CD4-positive, alpha-beta T cell (primary cell): Measurements from ENCODE around the gene RMRP. TPM values are rescaled to one million over a fixed set of nuclear protein-coding genes. Genes with fewer than 3 reads are reported as not detected.

Source experiments
- ATAC-seq: fragments of 200-7000 bp; cut with Tn5 transposase; one replicate; pipeline ENCODE4 v1.10.0; 2022; ENCODE audit warnings: mild to moderate bottlenecking; ENCODE audit not compliant: poor library complexity
- CTCF ChIA-PET: fragments of 350-600 bp; sonication (Branson Sonifier 250); formaldehyde crosslinking; loops from one replicate; lab custom pipeline; 2021; ENCODE audit warnings: antibody characterized with exemption, inconsistent platforms; lab: Charles Lee
- POLR2A ChIA-PET: fragments of 350-600 bp; sonication (Branson Sonifier 250); formaldehyde crosslinking; loops from one replicate; lab custom pipeline; 2021; ENCODE audit warnings: antibody characterized with exemption, inconsistent platforms; lab: Charles Lee
- DNase-seq, 14 experiments: peaks; one replicate each; pipeline ENCODE4 v3.0.0-alpha.2; 2013 to 2020; ENCODE audit warnings: mixed read lengths in 2 of 14
- H3K27ac ChIP-seq, 2 donors: one replicate each; pipeline versions ENCODE4 v1.5.1 to v1.7.0; 2013; ENCODE audit warnings: low read length in 2 of 2, low read depth in 1 of 2, mild to moderate bottlenecking in 1 of 2
- H3K27me3 ChIP-seq, 2 experiments: 1 replicate in 1 of 2; 2 replicates in 1 of 2; pipeline versions ENCODE4 v1.6.1 to v1.7.0; 2013; ENCODE audit warnings: low read length in 2 of 2, control low read depth in 1 of 2, mild to moderate bottlenecking in 1 of 2, moderate library complexity in 1 of 2; ENCODE audit not compliant: insufficient read depth in 2 of 2, control insufficient read depth in 1 of 2
- H3K36me3 ChIP-seq: one replicate; pipeline ENCODE4 v1.6.1; 2013; ENCODE audit warnings: low read length, control low read depth; ENCODE audit not compliant: insufficient read depth
- H3K4me1 ChIP-seq: one replicate; pipeline ENCODE4 v1.6.1; 2013; ENCODE audit warnings: low read length, control low read depth; ENCODE audit not compliant: insufficient read depth
- H3K4me3 ChIP-seq: one replicate; pipeline ENCODE4 v1.5.1; 2013; ENCODE audit warnings: mild to moderate bottlenecking, low read length, moderate library complexity
- H3K9me3 ChIP-seq, 2 experiments: 1 replicate in 1 of 2; 2 replicates in 1 of 2; pipeline versions ENCODE4 v1.6.1 to v1.7.0; 2013; ENCODE audit warnings: low read length in 2 of 2, mild to moderate bottlenecking in 2 of 2, control low read depth in 1 of 2, moderate library complexity in 1 of 2; ENCODE audit not compliant: control insufficient read depth in 1 of 2, insufficient read depth in 1 of 2
- H3K27ac Mint-ChIP-seq: one replicate; pipeline ENCODE4 v1.8.0; 2020; ENCODE audit warnings: mixed read lengths
- H3K27me3 Mint-ChIP-seq: one replicate; pipeline ENCODE4 v1.8.0; 2021; ENCODE audit warnings: mixed read lengths
- H3K36me3 Mint-ChIP-seq: one replicate; pipeline ENCODE4 v1.8.0; 2021; ENCODE audit warnings: low read depth, mixed read lengths
- H3K4me1 Mint-ChIP-seq: one replicate; pipeline ENCODE4 v1.8.0; 2021; ENCODE audit warnings: low read depth, mixed read lengths
- H3K4me3 Mint-ChIP-seq: one replicate; pipeline ENCODE4 v1.8.0; 2020; ENCODE audit warnings: mild to moderate bottlenecking, mixed read lengths
- H3K9me3 Mint-ChIP-seq: one replicate; pipeline ENCODE4 v1.8.0; 2020; ENCODE audit warnings: mixed read lengths
- intact Hi-C, 2 experiments: fragments of 100-400 bp; cut with DNase I in 1 of 2; cut with micrococcal nuclease in 1 of 2; formaldehyde crosslinking; loops; one replicate each; pipeline versions ENCODE4 v1.15.1 to v1.9.0; 2023 to 2025; cut with DNase I, micrococcal nuclease
- total RNA-seq, 174 experiments: library from RNA in 2 of 174; stranded (reverse) in 2 of 174; gene quantifications; one replicate each; pipeline ENCODE4 v1.2.3 and lab custom pipeline; 2021 to 2026
- TF ChIP-seq, protein P1 (sequence below): fragments of 200-600 bp; IDR thresholded peaks from one replicate; pipeline ENCODE4 v1.8.0; 2022; ENCODE audit warnings: antibody characterized with exemption, mild to moderate bottlenecking

The RMRP gene
- total RNA-seq, 2 experiments from 2014 or later = 14,857 to 24,615 TPM

DNA sequence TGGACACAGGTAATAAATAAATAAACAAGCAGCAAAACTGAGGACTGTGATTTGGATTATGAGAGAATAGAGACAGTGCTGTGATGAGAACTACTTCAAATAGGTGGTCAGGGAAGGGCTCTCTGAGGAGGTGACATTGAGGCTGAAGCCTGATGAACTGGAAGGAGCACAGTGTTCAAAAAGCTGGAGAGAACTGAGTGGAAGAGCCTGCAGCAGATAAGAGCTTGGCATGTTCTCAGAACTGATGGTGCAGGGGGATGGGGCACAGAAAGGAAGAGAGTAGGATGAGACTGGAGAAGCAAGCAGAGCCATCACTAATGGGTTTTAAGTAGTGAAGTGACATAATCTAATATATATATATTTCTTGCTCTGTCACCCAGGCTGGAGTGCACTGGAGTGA, 43.1 kb upstream of the RMRP start:
- no peak for ATAC-seq
- H3K9me3 Mint-ChIP-seq = no peaks in the 10 kb centered on the region
- CTCF ChIA-PET = interaction anchor here (0.7 to 1.0 kb wide), 2 partner anchors 23 to 84 kb away, joined by 3 to 4 read pairs; no protein-coding TSS in a partner anchor
- H3K4me1 ChIP-seq = peaks cover 8% of the 10 kb centered on the region
- TF ChIP-seq, protein P1, sequence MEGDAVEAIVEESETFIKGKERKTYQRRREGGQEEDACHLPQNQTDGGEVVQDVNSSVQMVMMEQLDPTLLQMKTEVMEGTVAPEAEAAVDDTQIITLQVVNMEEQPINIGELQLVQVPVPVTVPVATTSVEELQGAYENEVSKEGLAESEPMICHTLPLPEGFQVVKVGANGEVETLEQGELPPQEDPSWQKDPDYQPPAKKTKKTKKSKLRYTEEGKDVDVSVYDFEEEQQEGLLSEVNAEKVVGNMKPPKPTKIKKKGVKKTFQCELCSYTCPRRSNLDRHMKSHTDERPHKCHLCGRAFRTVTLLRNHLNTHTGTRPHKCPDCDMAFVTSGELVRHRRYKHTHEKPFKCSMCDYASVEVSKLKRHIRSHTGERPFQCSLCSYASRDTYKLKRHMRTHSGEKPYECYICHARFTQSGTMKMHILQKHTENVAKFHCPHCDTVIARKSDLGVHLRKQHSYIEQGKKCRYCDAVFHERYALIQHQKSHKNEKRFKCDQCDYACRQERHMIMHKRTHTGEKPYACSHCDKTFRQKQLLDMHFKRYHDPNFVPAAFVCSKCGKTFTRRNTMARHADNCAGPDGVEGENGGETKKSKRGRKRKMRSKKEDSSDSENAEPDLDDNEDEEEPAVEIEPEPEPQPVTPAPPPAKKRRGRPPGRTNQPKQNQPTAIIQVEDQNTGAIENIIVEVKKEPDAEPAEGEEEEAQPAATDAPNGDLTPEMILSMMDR = no peak
- no peak for DNase-seq
- no peaks in the 10 kb centered on the region for H3K36me3 Mint-ChIP-seq
- peaks cover 13% of the 10 kb centered on the region for H3K4me1 Mint-ChIP-seq
- H3K27ac Mint-ChIP-seq = no peak overlapping the region
- H3K27ac ChIP-seq = no peak overlapping the region
- no peak overlapping the region for H3K4me3 ChIP-seq
- H3K36me3 ChIP-seq = peaks cover 93% of the 10 kb centered on the region
- no peak overlapping the region for H3K4me3 Mint-ChIP-seq
- intact Hi-C loops = no loop called here
- no peaks in the 10 kb centered on the region for H3K27me3 Mint-ChIP-seq
- H3K27me3 ChIP-seq = no peaks in the 10 kb centered on the region
- POLR2A ChIA-PET = interaction anchor here (1.0 to 1.3 kb wide), 2 partner anchors 28 to 55 kb away, joined by 3 to 4 read pairs; no protein-coding TSS in a partner anchor
- H3K9me3 ChIP-seq = no peaks in the 10 kb centered on the region

DNA sequence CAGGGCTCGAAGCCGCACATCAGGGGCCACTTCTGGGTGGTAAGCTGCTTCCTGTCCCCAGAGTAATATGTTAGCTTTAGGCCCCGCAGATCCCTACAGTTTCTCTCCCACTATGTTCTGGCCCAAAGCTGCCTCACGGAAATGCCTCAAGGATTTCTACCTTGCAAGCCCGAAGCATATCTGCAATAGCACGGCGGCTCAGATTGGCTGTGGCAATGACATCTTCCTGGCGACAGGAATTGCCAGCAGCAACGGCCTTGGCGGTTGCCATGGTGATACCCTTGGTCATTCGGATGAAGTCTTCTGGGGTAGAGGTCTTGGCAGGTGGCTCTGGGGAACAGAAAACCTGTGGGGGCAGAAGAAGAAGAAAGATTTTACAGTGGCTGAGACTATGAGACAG, 42.2 kb upstream of the RMRP start:
- TF ChIP-seq, protein P1 = no peak

DNA sequence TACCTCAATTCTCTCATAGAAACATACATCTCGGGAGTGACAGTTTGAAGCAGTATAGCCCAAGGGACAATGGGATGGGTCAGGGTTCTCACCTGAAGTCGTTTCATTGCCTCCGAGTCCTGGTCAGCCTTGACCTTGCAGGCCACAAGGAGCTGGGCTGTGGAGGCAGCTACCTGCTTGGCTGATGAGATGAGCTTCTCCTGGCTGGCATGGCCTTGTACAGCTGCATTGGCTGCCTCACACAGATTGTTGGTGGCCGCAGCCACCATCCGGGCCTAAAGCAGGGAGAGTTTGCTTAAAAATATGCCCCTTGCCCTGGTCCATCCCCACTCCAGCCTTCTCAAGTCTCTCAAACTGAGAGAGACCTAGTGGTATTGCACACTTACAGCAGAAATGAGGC, 40.4 kb upstream of the RMRP start:
- no peaks in the 10 kb centered on the region for H3K9me3 ChIP-seq
- Mint-ChIP-seq H3K9me3 (no peaks in the 10 kb centered on the region), H3K27ac (no peak overlapping the region), H3K4me3 (no peak overlapping the region), H3K36me3 (no peaks in the 10 kb centered on the region), H3K4me1 (peaks cover 13% of the 10 kb centered on the region), H3K27me3 (no peaks in the 10 kb centered on the region)
- no peak overlapping the region for H3K4me3 ChIP-seq
- ChIA-PET POLR2A (interaction anchor here (0.6 kb wide), 1 partner anchor 51 kb away, joined by 3 read pairs; no protein-coding TSS in a partner anchor), CTCF (interaction anchor here (1.0 to 3.3 kb wide), 4 partner anchors 10 to 95 kb away, joined by 5 to 32 read pairs (median 20); partner anchors contain the start of gene TLN1)
- TF ChIP-seq, protein P1 = no peak
- H3K27ac ChIP-seq = no peak overlapping the region
- peaks cover 65% of the 10 kb centered on the region for H3K36me3 ChIP-seq
- H3K27me3 ChIP-seq = no peaks in the 10 kb centered on the region
- ATAC-seq (no peak), DNase-seq (no peak)
- intact Hi-C loops = no loop called here
- H3K4me1 ChIP-seq = peaks cover 8% of the 10 kb centered on the region

More for the DNA sequence above, 42.2 kb upstream of the RMRP start:
- intact Hi-C loops = no loop called here
- ChIA-PET POLR2A (interaction anchor here (1.3 kb wide), 1 partner anchor 54 kb away, joined by 4 read pairs; no protein-coding TSS in a partner anchor), CTCF (no interaction called here)
- Histone ChIP-seq H3K4me3 (no peak overlapping the region), H3K9me3 (no peaks in the 10 kb centered on the region), H3K27ac (no peak overlapping the region), H3K4me1 (peaks cover 8% of the 10 kb centered on the region), H3K27me3 (no peaks in the 10 kb centered on the region), H3K36me3 (peaks cover 83% of the 10 kb centered on the region)
- no peaks in the 10 kb centered on the region for H3K9me3 Mint-ChIP-seq
- no peak for ATAC-seq
- H3K4me3 Mint-ChIP-seq = no peak overlapping the region
- H3K27ac Mint-ChIP-seq = no peak overlapping the region
- no peak for DNase-seq
- H3K27me3 Mint-ChIP-seq = no peaks in the 10 kb centered on the region
- peaks cover 13% of the 10 kb centered on the region for H3K4me1 Mint-ChIP-seq
- H3K36me3 Mint-ChIP-seq = no peaks in the 10 kb centered on the region
